Esophagus squamous epithelium (tissue), 4 donors: ENCODE measurements around the gene GPR137B.

Experiments
- CTCF ChIP-seq, 6 experiments: fragments of 450-650 bp in 4 of 6; fragments of 200-600 bp in 2 of 6; sonication (generic) in 2 of 6; IDR thresholded peaks; one replicate each; pipeline ENCODE4 v1.5.1; 2016 to 2019; ENCODE audit warnings: antibody characterized with exemption in 6 of 6, mild to moderate bottlenecking in 4 of 6, moderate library complexity in 4 of 6
- POLR2A ChIP-seq, 4 donors: fragments of 450-650 bp; IDR thresholded peaks; one replicate each; pipeline ENCODE4 v1.6.1; 2017; ENCODE audit warnings: antibody characterized with exemption in 4 of 4, mild to moderate bottlenecking in 4 of 4, moderate library complexity in 3 of 4

- no peak for TF ChIP-seq CTCF (IDR thresholded peaks at IDR 0.05)
- TF ChIP-seq POLR2A (IDR thresholded peaks at IDR 0.05): no peak
These were observed 67.4 kb downstream of the GPR137B start for GRCh38 chr1:236209713-236210112.
